OCI-LY3 (cell line): Measurements from ENCODE around the gene SIK3.

ENCODE experiments used
- EZH2phosphoT487 ChIP-seq: fragments of 200-600 bp; shearing (Covaris generic); IDR thresholded peaks from 2 replicates; pipeline ENCODE4 v1.6.1; 2018; ENCODE audit warnings: antibody characterized with exemption, mixed run types, low read depth
- TF ChIP-seq, protein P1 (sequence below): fragments of 200-600, 300-600 bp; sonication (generic); IDR thresholded peaks from 2 replicates; pipeline ENCODE4 v1.5.1; 2014; ENCODE audit warnings: antibody characterized with exemption, low read length, low read depth

DNA sequence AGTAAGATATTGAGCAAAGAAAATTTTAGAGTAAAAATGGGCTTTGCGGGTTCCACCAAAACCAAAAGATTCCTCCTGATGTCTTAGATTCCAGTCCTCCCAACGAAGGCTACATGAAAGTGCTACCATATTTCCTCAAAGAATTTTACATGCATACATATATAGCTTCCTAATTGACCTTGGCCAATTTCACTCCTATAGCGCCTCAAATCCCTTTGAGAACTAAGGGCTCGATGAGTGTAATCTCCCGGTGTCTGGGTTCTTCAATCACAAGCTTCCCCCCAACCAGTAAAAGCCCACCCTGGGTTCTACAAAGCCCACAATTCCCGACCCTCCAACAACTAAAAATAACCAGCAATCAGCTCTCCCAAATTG is 1.2 kb downstream of the SIK3 start:
- TF ChIP-seq, protein P1, sequence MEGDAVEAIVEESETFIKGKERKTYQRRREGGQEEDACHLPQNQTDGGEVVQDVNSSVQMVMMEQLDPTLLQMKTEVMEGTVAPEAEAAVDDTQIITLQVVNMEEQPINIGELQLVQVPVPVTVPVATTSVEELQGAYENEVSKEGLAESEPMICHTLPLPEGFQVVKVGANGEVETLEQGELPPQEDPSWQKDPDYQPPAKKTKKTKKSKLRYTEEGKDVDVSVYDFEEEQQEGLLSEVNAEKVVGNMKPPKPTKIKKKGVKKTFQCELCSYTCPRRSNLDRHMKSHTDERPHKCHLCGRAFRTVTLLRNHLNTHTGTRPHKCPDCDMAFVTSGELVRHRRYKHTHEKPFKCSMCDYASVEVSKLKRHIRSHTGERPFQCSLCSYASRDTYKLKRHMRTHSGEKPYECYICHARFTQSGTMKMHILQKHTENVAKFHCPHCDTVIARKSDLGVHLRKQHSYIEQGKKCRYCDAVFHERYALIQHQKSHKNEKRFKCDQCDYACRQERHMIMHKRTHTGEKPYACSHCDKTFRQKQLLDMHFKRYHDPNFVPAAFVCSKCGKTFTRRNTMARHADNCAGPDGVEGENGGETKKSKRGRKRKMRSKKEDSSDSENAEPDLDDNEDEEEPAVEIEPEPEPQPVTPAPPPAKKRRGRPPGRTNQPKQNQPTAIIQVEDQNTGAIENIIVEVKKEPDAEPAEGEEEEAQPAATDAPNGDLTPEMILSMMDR, result no peak
- TF ChIP-seq EZH2phosphoT487, result no peak
